Activated T-cell treated with anti-CD3 and anti-CD28 coated beads, Interleukin-2, amount 50 U/mL, for 72 hours (primary cell): Measurements from ENCODE around the gene SLC22A4. TPM values are rescaled to one million over a fixed set of nuclear protein-coding genes. Genes with fewer than 3 reads are reported as not detected.

Experiments
- ATAC-seq, 2 donors: fragments of 150-1000 bp; cut with Tn5 transposase; replicated peaks in 1 of 2; 2 replicates each; pipeline ENCODE4 v1.10.0; 2021; ENCODE audit warnings: moderate library complexity in 2 of 2, mild to moderate bottlenecking in 1 of 2
- DNase-seq, 2 donors: peaks; one replicate each; pipeline ENCODE4 v3.0.0; 2021 to 2022; ENCODE audit warnings: mixed read lengths in 1 of 2
- H3K27ac Mint-ChIP-seq: one replicate; pipeline ENCODE4 v1.8.0; 2022; ENCODE audit warnings: mild to moderate bottlenecking, moderate library complexity, mixed read lengths
- H3K27me3 Mint-ChIP-seq: one replicate; pipeline ENCODE4 v1.8.0; 2022; ENCODE audit warnings: low read depth, mixed read lengths
- H3K36me3 Mint-ChIP-seq, 2 donors: one replicate each; pipeline ENCODE4 v1.8.0; 2022; ENCODE audit warnings: mixed read lengths in 2 of 2, mild to moderate bottlenecking in 1 of 2; ENCODE audit not compliant: insufficient read depth in 2 of 2
- H3K4me1 Mint-ChIP-seq: one replicate; pipeline ENCODE4 v1.8.0; 2022; ENCODE audit warnings: low read depth, mixed read lengths
- H3K4me3 Mint-ChIP-seq, 2 donors: one replicate each; pipeline ENCODE4 v1.8.0; 2022; ENCODE audit warnings: mild to moderate bottlenecking in 2 of 2, mixed read lengths in 2 of 2, moderate library complexity in 2 of 2
- H3K9me3 Mint-ChIP-seq, 2 donors: one replicate each; pipeline ENCODE4 v1.8.0; 2022; ENCODE audit warnings: mixed read lengths in 2 of 2
- total RNA-seq, 2 donors: library from RNA; stranded (reverse); gene quantifications; one replicate each; pipeline ENCODE4 v1.2.3, GENCODE V29; 2022

Gene SLC22A4
- total RNA-seq, 2 donors from 2014 or later: 1.8 to 2.9 TPM

DNA sequence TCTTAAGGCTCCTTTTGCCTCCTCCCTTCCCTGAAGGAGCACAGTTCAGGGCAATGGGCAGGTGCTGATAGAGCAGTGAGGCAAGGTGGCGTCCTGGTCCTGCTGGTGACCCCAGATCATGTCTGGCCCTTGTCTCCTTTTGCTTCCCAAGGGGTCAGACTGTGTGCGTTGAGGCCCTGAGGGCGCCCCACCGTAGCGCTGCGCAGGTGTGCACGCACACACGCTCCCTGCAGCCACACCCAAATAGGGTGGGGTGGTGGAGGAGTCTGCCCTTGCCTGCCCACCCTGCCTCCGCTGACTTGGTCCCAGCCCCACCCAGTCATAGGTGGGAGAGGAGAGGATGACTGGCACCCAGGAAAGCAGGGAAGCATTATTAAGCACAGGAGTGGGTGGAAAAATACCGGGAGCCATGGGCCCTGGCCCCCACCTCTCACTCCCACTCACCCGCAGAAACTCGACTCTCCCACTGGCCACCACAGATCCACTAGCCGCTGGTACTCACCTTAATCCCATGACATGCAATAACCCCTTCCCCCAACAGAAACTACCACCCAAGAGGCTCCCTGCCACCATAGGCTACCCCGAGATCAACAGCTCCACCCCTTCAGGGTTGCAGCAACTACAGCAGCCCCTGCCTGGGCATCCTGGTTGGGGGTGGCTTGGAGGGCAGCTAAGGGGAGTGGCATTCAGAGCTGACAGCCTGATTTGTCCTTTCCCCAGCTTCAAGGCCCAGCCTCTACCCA, 20.0 kb upstream of the SLC22A4 start:
- H3K27ac Mint-ChIP-seq: no peak overlapping the region
- ATAC-seq (no peak), DNase-seq (no peak)
- no peaks in the 10 kb centered on the region for H3K9me3 Mint-ChIP-seq
- no peaks in the 10 kb centered on the region for H3K36me3 Mint-ChIP-seq
- H3K27me3 Mint-ChIP-seq: peaks cover 17% of the 10 kb centered on the region
- no peak overlapping the region for H3K4me3 Mint-ChIP-seq
- peaks cover 10% of the 10 kb centered on the region for H3K4me1 Mint-ChIP-seq

DNA sequence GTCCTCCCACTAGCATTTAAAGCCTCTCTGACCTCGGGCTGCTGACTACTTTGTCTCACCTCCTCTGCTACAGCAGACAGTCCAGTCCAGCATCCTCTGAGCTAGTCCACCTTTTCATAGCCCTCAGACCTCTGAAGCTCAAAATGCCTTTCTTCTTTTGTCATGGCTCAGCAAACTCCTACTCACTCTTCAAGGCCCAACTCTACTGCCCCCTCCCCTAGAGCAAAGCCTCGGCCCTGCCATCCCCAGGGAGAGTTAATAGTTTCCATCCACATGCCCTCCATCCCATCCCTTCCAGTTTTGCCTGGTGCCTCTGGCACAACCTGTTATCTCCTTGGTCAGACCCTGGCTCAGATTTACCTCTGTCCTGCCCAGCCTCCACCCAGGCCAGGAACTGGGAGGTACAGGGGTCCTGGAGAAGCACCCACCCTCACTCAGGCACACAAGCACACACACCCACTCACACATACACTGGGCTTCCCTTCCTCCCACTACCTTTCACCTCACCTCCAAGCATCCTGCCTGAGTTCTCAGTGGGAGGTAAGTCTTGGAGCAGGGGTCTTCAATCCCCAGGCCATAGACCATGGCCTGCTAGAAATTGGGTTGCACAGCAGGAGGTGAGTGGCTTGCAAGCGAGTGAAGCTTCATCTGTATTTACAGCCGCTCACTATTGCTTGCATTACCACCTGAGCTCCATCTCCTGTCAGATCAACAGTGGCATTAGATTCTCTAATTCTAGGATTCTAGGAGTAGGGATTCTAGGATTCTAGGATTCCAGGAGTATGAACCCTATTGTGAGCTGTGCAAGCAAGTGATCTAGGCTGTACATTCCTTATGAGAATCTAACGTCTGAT, 18.6 kb upstream of the SLC22A4 start:
- H3K4me3 Mint-ChIP-seq: no peak overlapping the region
- H3K9me3 Mint-ChIP-seq: no peaks in the 10 kb centered on the region
- DNase-seq: no peak
- peaks cover 10% of the 10 kb centered on the region for H3K4me1 Mint-ChIP-seq
- no peaks in the 10 kb centered on the region for H3K36me3 Mint-ChIP-seq
- no peak for ATAC-seq
- H3K27ac Mint-ChIP-seq: no peak overlapping the region
- H3K27me3 Mint-ChIP-seq: peaks cover 26% of the 10 kb centered on the region

DNA sequence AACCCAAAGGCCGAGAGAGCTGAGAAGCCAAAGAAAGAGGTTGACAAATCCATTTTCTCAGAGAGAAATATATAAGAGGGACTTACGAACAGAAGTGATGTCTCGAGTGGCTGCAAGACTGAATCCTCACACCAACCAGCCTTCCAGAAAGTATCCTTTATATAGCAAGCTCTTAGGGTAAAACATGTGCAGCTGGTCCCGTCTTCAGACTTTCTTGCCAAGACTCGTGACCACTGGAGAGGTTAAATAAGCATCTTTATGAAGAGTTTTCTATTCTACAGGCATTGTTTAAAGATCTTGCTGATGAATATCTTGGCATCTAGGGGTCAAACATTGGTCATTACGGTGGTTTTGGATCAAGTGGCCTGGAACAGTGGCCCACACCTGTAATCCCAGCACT, 16.9 kb upstream of the SLC22A4 start:
- peaks cover 26% of the 10 kb centered on the region for H3K27me3 Mint-ChIP-seq
- no peaks in the 10 kb centered on the region for H3K9me3 Mint-ChIP-seq
- H3K27ac Mint-ChIP-seq: no peak overlapping the region
- H3K4me3 Mint-ChIP-seq: no peak overlapping the region
- DNase-seq: no peak
- H3K4me1 Mint-ChIP-seq: peaks cover 5% of the 10 kb centered on the region
- H3K36me3 Mint-ChIP-seq: no peaks in the 10 kb centered on the region
- no peak for ATAC-seq

DNA sequence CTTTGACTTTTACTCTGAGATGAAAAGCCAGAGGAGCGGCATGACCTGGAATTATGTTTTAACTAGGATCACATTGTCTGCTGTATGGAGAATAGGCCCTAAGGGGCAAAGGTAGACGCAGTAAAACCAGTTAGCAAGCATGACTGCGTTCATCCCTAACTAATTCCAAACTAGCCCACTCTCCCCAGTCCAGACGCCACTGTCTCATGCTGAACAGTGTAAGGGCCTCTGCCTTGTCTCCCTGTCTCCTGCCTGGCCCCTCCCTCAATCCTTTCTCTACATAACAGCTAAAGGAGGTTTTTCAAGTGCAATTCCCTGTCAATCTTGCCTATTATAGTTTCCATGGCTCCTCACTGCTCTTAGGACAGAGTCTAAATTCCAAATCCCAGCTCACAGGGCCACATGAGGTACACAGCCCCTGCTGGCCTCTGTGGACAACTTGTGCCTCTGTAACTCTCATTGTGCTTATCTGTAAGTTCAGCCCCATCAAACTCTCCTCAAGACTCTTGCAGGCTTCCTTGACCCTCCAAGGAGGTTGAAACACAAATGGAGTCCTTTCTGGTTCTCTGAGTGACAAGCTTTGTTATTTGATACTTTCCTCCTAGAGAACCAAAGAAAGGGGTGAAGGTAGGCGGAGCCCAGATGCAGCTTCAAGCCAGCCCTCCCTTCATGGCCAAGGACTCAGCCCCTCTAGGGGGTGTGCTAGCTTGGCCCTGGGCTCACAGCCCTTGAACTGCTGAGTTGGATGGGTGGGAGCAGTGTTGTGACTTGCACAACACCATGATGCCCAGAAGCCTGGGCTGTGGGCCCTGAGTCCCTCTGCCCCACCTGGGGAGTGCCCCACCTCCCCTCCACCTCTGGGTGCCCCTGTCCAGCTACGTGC, 16.0 kb upstream of the SLC22A4 start:
- Mint-ChIP-seq H3K4me1 (no peaks in the 10 kb centered on the region), H3K9me3 (no peaks in the 10 kb centered on the region), H3K36me3 (no peaks in the 10 kb centered on the region), H3K27me3 (peaks cover 19% of the 10 kb centered on the region), H3K27ac (no peak overlapping the region), H3K4me3 (no peak overlapping the region)
- ATAC-seq (no peak), DNase-seq (no peak)

DNA sequence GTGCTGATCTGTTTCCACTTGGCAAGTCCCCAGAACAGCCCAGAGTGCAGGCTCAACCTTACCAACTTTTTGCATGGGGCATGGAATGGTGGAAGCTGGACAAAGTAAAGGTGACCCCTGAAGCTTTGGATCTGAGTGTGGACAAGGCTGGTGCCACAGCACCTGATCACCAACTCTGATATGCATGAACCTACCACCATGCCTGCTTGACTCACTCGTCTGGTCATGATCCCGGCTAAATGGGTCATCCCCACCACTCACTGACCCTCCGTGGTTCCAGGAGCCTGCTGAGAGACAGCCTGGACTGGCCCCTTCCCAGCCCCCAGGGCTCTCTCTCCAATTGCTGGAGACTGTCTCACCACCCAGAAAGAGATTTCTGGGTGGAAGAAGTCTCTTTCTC, 14.4 kb upstream of the SLC22A4 start:
- no peak overlapping the region for H3K4me3 Mint-ChIP-seq
- no peak for ATAC-seq
- H3K27me3 Mint-ChIP-seq: peaks cover 9% of the 10 kb centered on the region
- no peaks in the 10 kb centered on the region for H3K36me3 Mint-ChIP-seq
- no peaks in the 10 kb centered on the region for H3K9me3 Mint-ChIP-seq
- H3K4me1 Mint-ChIP-seq: no peaks in the 10 kb centered on the region
- DNase-seq: no peak
- no peak overlapping the region for H3K27ac Mint-ChIP-seq

DNA sequence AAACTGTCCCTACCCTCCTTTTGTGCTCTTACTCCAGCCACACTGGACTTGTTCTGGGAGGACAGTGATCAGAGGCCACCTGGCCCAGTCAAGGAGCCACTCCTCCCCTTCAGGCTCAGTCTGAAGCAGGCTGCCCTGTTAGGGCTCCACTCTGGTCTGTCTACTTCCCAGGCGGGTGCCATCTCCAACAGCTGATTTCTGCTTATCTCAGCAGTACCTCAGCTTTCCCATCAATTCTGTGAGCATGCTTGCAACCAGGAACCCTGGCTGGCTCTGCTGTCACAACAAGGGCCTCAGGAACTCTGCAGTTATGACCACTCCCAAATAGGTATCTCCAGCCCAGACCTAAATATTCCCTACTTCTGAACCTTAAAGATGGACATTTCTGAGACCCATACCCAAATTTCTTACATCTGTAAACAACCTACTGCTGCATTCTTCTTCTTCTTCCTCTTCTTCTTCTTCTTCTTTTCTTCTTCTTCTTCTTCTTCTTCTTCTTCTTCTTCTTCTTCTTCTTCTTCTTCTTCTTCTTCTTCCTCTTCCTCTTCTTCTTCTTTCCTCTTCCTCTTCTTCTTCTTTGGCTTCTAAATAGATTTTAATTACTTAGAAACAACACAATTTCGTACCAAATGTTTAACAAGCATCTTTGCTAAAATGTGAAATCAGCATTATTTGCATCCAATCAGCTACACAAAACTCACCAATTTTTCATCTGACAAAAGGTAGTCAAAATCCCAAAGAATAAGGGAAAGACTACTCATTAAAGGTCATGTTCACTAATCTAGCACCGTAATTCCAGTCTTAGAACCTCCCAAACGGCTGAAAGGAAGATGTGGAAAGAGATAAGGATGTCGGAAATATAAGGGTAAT, 13.6 kb upstream of the SLC22A4 start:
- H3K27ac Mint-ChIP-seq: no peak overlapping the region
- no peak for DNase-seq

DNA sequence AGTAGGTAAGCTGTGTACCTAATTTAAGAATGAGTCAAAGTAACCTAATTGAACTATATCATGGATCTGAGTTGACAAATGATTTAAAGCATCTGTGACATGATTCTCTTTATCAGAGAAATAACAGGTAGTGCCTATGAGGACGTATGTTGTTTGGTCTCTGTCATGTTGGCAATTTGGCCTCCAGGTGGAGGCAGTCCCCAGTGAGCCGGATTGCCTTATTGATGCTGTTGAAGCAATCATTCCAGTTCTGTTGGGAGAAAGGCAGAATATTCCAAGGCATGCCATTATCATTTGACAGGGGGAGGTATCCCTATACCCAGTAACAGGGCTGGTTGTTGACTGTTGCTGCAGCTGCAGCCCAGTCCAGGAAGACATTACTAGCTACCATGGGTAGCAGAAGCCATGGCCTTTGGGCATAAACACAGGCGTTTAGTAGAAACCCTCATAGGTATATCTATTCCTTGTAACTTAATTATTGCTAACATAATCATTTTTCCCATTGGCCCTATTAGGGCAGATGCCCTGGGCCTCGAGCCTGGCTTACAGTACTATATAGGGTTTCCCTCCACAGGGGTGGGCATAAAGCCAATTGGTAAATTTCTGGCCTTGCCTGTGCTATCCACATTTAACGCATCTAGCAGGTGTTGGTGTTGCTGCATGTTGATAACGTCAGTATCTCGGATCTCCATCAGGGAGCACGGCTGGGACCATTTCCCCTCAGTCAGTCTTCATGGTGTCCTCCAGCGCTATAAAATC, 12.2 kb upstream of the SLC22A4 start:
- peaks cover 9% of the 10 kb centered on the region for H3K27me3 Mint-ChIP-seq

More for the DNA sequence above, 13.6 kb upstream of the SLC22A4 start:
- no peaks in the 10 kb centered on the region for H3K9me3 Mint-ChIP-seq
- no peaks in the 10 kb centered on the region for H3K36me3 Mint-ChIP-seq
- H3K4me3 Mint-ChIP-seq: no peak overlapping the region
- ATAC-seq: no peak
- H3K27me3 Mint-ChIP-seq: peaks cover 9% of the 10 kb centered on the region
- H3K4me1 Mint-ChIP-seq: no peaks in the 10 kb centered on the region

DNA sequence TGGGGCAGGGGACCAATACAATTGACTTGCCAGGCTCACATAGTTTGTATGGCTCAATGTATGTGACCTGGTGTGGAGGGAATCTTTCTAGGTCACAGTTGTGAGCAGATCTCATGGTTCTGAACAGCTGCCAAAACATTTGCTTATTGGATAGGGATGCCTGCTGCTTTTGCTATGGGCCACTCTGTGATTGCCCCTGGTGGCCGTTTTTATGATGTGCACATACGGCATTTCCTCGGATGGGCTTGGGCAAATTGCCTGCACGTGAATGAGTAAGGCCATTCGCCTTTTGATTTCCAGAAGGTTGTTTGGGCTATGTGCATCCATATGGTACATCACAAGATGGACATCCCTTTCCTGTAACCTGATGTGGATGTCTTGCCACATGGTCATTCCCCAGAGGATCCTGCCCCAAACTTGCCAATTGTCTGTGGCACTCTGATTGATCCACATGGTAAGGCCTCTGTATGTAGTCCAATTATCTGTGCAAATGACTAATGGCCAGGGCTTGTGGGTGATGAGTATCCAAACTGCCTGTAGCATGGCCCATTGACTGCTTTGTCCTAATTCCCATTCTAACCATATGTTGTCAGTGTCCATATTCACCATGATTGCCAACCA, 10.7 kb upstream of the SLC22A4 start:
- H3K27ac Mint-ChIP-seq: no peak overlapping the region
- no peaks in the 10 kb centered on the region for H3K4me1 Mint-ChIP-seq
- ATAC-seq (no peak), DNase-seq (no peak)
- H3K27me3 Mint-ChIP-seq: peaks cover 9% of the 10 kb centered on the region
- H3K9me3 Mint-ChIP-seq: no peaks in the 10 kb centered on the region
- H3K4me3 Mint-ChIP-seq: no peak overlapping the region
- peaks cover 0 to 2% of the 10 kb centered on the region in 2 donors for H3K36me3 Mint-ChIP-seq

More for the DNA sequence above, 12.2 kb upstream of the SLC22A4 start:
- H3K9me3 Mint-ChIP-seq: no peaks in the 10 kb centered on the region
- ATAC-seq (no peak), DNase-seq (no peak)
- H3K4me3 Mint-ChIP-seq: no peak overlapping the region
- H3K4me1 Mint-ChIP-seq: no peaks in the 10 kb centered on the region
- no peaks in the 10 kb centered on the region for H3K36me3 Mint-ChIP-seq
- H3K27ac Mint-ChIP-seq: no peak overlapping the region

DNA sequence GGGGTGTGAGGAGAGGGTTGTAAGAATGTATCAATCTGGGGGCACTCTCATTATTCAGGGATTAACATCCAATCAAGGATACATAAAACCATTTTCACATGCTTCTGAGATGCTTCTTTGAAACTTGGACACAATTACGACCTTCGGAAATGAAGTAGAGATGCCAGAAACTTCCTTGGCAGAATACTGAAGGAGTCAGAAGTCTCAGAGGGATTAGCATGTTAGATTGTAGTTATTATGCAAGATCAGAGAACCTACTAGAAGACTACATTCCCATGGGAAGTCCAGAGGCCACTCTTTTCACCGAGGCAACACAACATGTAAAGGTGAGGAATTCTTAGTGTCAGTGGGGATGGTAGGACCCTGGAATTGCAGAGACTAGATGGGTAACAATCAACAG, 5.1 kb upstream of the SLC22A4 start:
- Mint-ChIP-seq H3K27ac (no peak overlapping the region), H3K27me3 (no peaks in the 10 kb centered on the region), H3K4me1 (peaks cover 12% of the 10 kb centered on the region), H3K36me3 (peaks cover 0 to 3% of the 10 kb centered on the region in 2 donors), H3K9me3 (no peaks in the 10 kb centered on the region), H3K4me3 (no peak overlapping the region)
- no peak for ATAC-seq
- DNase-seq: no peak

DNA sequence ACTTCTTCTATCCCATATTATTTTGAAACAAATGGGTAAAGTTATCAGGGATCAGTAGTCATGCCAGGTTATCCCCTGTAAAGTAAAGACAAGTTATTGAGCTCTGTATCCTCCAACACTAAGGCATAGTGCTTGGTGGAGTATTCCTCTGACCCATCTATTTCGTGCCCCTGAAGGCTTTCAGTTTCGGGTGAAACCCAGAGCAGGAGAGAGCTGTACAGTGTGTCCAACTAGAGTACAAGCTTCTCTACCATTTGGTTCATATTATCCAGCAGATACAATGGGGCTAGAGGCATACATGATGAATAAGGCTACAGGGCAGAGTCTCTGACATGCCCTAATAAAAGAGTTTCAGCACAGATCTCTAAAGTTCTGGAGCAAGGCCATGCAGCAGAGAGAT, 3.2 kb upstream of the SLC22A4 start:
- H3K4me1 Mint-ChIP-seq: peaks cover 22% of the 10 kb centered on the region
- ATAC-seq (no peak), DNase-seq (no peak)
- H3K27ac Mint-ChIP-seq: no peak overlapping the region
- H3K27me3 Mint-ChIP-seq: no peaks in the 10 kb centered on the region
- peaks cover 0 to 3% of the 10 kb centered on the region in 2 donors for H3K36me3 Mint-ChIP-seq
- H3K4me3 Mint-ChIP-seq: no peak overlapping the region
- H3K9me3 Mint-ChIP-seq: no peaks in the 10 kb centered on the region
